Panc1 (cell line): Measurements from ENCODE around the gene FAM187B. TPM values are rescaled to one million over a fixed set of nuclear protein-coding genes. Genes with fewer than 3 reads are reported as not detected.
"Not testable (repeated sequence)": the region's sequence is repeated elsewhere in the genome, so short reads cannot be mapped to it uniquely, and the experiment has no call there.

ENCODE experiments used
- ATAC-seq: fragments of 200-7000 bp; cut with Tn5 transposase; 2 replicates; pipeline ENCODE4 v1.9.1; 2020; ENCODE audit warnings: mild to moderate bottlenecking, moderate library complexity
- BruUV-seq: library from RNA; stranded (reverse); fragments of 400-500 nt; replicated peaks from 2 replicates; lab custom pipeline; 2021; lab: Mats Ljungman, UMichigan
- CTCF ChIA-PET: fragments of 300-600 bp; sonication (Branson Sonifier 250); formaldehyde crosslinking; loops from one replicate; lab custom pipeline; 2022; ENCODE audit warnings: antibody characterized with exemption; lab: Charles Lee
- POLR2A ChIA-PET: fragments of 300-600 bp; sonication (Branson Sonifier 250); formaldehyde crosslinking; loops from one replicate; lab custom pipeline; 2022; ENCODE audit warnings: antibody characterized with exemption; lab: Charles Lee
- DNase-seq: peaks from one replicate; pipeline ENCODE4 v3.0.0-alpha.2; 2010; ENCODE audit warnings: low read depth, low spot score
- H3K27ac ChIP-seq: 2 replicates; pipeline ENCODE4 v1.5.1; 2011; ENCODE audit warnings: mild to moderate bottlenecking, low read length, inconsistent platforms
- H3K27me3 ChIP-seq: fragments of 200-500 bp; sonication (Bioruptor generic); 2 replicates; pipeline ENCODE4 v1.6.0; 2014; ENCODE audit warnings: low read length, inconsistent platforms; ENCODE audit not compliant: control insufficient read depth, insufficient read depth
- H3K36me3 ChIP-seq: fragments of 200-500 bp; sonication (Bioruptor generic); 2 replicates; pipeline ENCODE4 v1.5.1; 2014; ENCODE audit warnings: inconsistent platforms, mild to moderate bottlenecking, low read length, moderate library complexity; ENCODE audit not compliant: control insufficient read depth, insufficient read depth
- H3K4me1 ChIP-seq: 2 replicates; pipeline ENCODE4 v1.5.1; 2011; ENCODE audit warnings: inconsistent platforms, mild to moderate bottlenecking, low read length, moderate library complexity; ENCODE audit not compliant: control insufficient read depth, insufficient read depth
- H3K4me3 ChIP-seq, 2 experiments: 2 replicates each; pipeline ENCODE4 v1.5.1; 2011 to 2012; ENCODE audit warnings: low read depth in 2 of 2, low read length in 2 of 2, mild to moderate bottlenecking in 2 of 2, inconsistent platforms in 1 of 2, moderate library complexity in 1 of 2
- H3K9me3 ChIP-seq: fragments of 200-500 bp; sonication (Bioruptor generic); 2 replicates; pipeline ENCODE4 v1.5.1; 2014; ENCODE audit warnings: low read depth, mild to moderate bottlenecking, inconsistent platforms, low read length, moderate library complexity; ENCODE audit not compliant: control insufficient read depth, insufficient read depth
- CTCF ChIP-seq: fragments of 450-650 bp; IDR thresholded peaks from 2 replicates; pipeline ENCODE4 v1.5.1; 2017; ENCODE audit warnings: mild to moderate bottlenecking
- POLR2AphosphoS5 ChIP-seq: IDR thresholded peaks from 2 replicates; pipeline ENCODE4 v1.6.1; 2012; ENCODE audit warnings: mild to moderate bottlenecking, low read depth, low read length, moderate library complexity
- REST ChIP-seq, 2 experiments: IDR thresholded peaks; 2 replicates each; pipeline ENCODE4 v1.6.1; 2011 to 2012; ENCODE audit warnings: low read depth in 2 of 2, control low read depth in 1 of 2, low read length in 1 of 2, mild to moderate bottlenecking in 1 of 2, moderate library complexity in 1 of 2; ENCODE audit not compliant: insufficient read depth in 1 of 2
- SIN3A ChIP-seq: IDR thresholded peaks from 2 replicates; pipeline ENCODE4 v1.6.1; 2012; ENCODE audit warnings: low read depth, mild to moderate bottlenecking, low read length, moderate library complexity, borderline replicate concordance; ENCODE audit not compliant: insufficient read depth
- TCF7L2 ChIP-seq: IDR thresholded peaks from 2 replicates; pipeline ENCODE4 v1.6.1; 2011; ENCODE audit warnings: mild to moderate bottlenecking, low read depth, low read length, inconsistent platforms
- in situ Hi-C: cut with HindIII; loops from 2 replicates; pipeline ENCODE4 v1.10.0; 2016; ENCODE audit warnings: low sequenced_read_pairs, low pct_unique_long_range_greater_than_20kb
- intact Hi-C: fragments of 100-400 bp; cut with micrococcal nuclease; formaldehyde crosslinking; loops from one replicate; pipeline ENCODE4 v1.10.0; 2022; ENCODE audit not compliant: unreplicated experiment
- total RNA-seq: library from RNA; stranded (reverse); gene quantifications from one replicate; pipeline ENCODE4 v1.2.1, GENCODE V29; 2021; ENCODE audit not compliant: unreplicated experiment

FAM187B gene
- total RNA-seq, 1 experiment from 2014 or later, result not detected

GRCh38 chr19:35222373-35223015 is 6.0 kb downstream of the FAM187B start:
- Histone ChIP-seq H3K27ac (no peak overlapping the region), H3K36me3 (no peaks in the 10 kb centered on the region), H3K9me3 (no peaks in the 10 kb centered on the region), H3K27me3 (peaks cover 2% of the 10 kb centered on the region; the same call in 1 of the 2 replicates), H3K4me3 (no peak overlapping the region), H3K4me1 (no peaks in the 10 kb centered on the region)
- CTCF ChIA-PET, result no interaction called here
- intact Hi-C loops, result no loop called here
- POLR2A ChIA-PET, result no interaction called here
- DNase-seq (no peak), ATAC-seq (no peak)
- TF ChIP-seq SIN3A (no peak), POLR2AphosphoS5 (no peak), TCF7L2 (no peak), CTCF (no peak), REST (IDR thresholded peaks at IDR 0.05; ENCODE audit: insufficient read depth in 1 of 2, low read depth in 2 of 2, low read length in 1 of 2) (no peak)
- in situ Hi-C loops, result no loop called here
- no TSS peak for BruUV-seq

GRCh38 chr19:35220973-35221590 is 7.5 kb downstream of the FAM187B start:
- H3K4me1 ChIP-seq, POLR2A ChIA-PET, H3K36me3 ChIP-seq, BruUV-seq, H3K27ac ChIP-seq, in situ Hi-C loops, intact Hi-C loops, H3K27me3 ChIP-seq, ATAC-seq, H3K9me3 ChIP-seq, DNase-seq, H3K4me3 ChIP-seq: not testable (repeated sequence)
- CTCF ChIA-PET, result interaction anchor here (0.5 kb wide), 1 partner anchor 583 kb away, joined by 3 read pairs; no protein-coding TSS in a partner anchor

GRCh38 chr19:35220315-35220921 is 8.1 kb downstream of the FAM187B start:
- Histone ChIP-seq H3K4me3 (no peak overlapping the region), H3K9me3 (no peaks in the 10 kb centered on the region), H3K27ac (no peak overlapping the region), H3K36me3 (no peaks in the 10 kb centered on the region), H3K27me3 (no peaks in the 10 kb centered on the region; the same call in 1 of the 2 replicates), H3K4me1 (no peaks in the 10 kb centered on the region)
- ATAC-seq (no peak), DNase-seq (no peak)
- no TSS peak for BruUV-seq
- ChIA-PET POLR2A (no interaction called here), CTCF (interaction anchor here (0.5 kb wide), 1 partner anchor 582 kb away, joined by 3 read pairs; no protein-coding TSS in a partner anchor)
- in situ Hi-C loops (no loop called here), intact Hi-C loops (no loop called here)
- no peak for TF ChIP-seq TCF7L2
- TF ChIP-seq CTCF, result no peak
- TF ChIP-seq REST (IDR thresholded peaks at IDR 0.05; ENCODE audit: insufficient read depth in 1 of 2, low read depth in 2 of 2, low read length in 1 of 2), result no peak
